Stomach smooth muscle (tissue), 2 donors: ENCODE measurements around the gene LIFR.

ENCODE experiments used
- H3K27ac ChIP-seq: one replicate; pipeline ENCODE4 v1.7.0; 2013; ENCODE audit warnings: mild to moderate bottlenecking, low read length, inconsistent platforms
- H3K27me3 ChIP-seq, 2 donors: one replicate each; pipeline ENCODE4 v1.7.0; 2013; ENCODE audit warnings: low read length in 2 of 2; ENCODE audit not compliant: insufficient read depth in 2 of 2, control insufficient read depth in 1 of 2
- H3K36me3 ChIP-seq, 2 donors: one replicate each; pipeline ENCODE4 v1.7.0; 2013; ENCODE audit warnings: low read length in 2 of 2; ENCODE audit not compliant: control insufficient read depth in 2 of 2, insufficient read depth in 2 of 2
- H3K4me1 ChIP-seq: one replicate; pipeline ENCODE4 v1.7.0; 2013; ENCODE audit warnings: low read length; ENCODE audit not compliant: control insufficient read depth, insufficient read depth
- H3K4me3 ChIP-seq, 2 donors: one replicate each; pipeline ENCODE4 v1.7.0; 2013; ENCODE audit warnings: low read length in 2 of 2
- H3K9ac ChIP-seq, 2 donors: one replicate each; pipeline ENCODE4 v1.7.0; 2013; ENCODE audit warnings: low read length in 2 of 2, mild to moderate bottlenecking in 1 of 2
- H3K9me3 ChIP-seq, 2 donors: one replicate each; pipeline ENCODE4 v1.7.0; 2013; ENCODE audit warnings: low read length in 2 of 2; ENCODE audit not compliant: control insufficient read depth in 2 of 2
- donor health status: healthy.
- donor health status: Pancreatic carcinoma.

LIFR gene

DNA sequence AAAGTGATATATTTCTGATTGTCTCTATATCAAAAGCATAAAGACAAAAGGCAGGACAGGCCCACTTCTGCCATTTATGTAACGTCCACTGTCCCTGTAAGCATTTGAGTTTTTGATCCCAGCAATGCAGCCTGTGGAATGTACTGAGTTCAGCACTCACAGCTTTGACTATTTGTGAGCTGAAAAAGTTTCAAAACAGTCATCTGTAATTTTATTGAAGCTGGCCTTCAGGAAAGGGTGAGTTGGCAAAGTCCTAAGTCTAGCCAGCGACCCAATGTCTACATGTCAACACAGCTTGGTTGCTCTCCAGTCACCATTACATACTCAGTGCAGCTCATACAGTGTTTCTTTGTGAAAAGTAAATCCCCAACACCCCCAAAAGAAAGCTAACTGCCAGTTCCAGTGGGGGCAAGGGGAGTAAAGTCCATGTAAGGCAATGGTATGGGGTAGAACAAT is 9.7 kb downstream of the LIFR start:
- Histone ChIP-seq H3K9me3 (no peaks in the 10 kb centered on the region), H3K36me3 (no peaks in the 10 kb centered on the region), H3K4me3 (no peak overlapping the region), H3K27ac (no peak overlapping the region), H3K27me3 (no peaks in the 10 kb centered on the region), H3K4me1 (no peaks in the 10 kb centered on the region), H3K9ac (no peak overlapping the region)

DNA sequence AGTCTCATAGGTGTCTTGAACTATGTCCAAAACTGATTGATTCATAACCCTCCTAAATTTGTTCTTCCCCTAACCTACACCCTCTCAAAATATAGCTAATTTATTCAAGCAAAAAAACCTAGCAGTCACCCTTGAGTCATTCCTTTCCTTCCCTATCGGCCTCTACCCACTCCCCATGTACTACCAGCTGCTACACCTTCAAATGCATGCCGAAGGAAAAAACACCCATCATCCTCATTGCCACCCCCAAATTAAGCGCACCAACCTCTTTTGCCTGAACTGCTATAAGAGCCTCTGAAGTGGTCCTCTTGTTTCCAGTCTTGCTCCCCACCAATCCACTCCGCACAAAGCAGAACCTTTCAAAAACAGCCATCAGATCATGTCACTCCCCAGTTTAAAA is 12.6 kb downstream of the LIFR start:
- Histone ChIP-seq H3K4me1 (no peaks in the 10 kb centered on the region), H3K4me3 (no peak overlapping the region), H3K9me3 (no peaks in the 10 kb centered on the region), H3K27ac (no peak overlapping the region), H3K27me3 (no peaks in the 10 kb centered on the region), H3K36me3 (no peaks in the 10 kb centered on the region), H3K9ac (no peak overlapping the region)

DNA sequence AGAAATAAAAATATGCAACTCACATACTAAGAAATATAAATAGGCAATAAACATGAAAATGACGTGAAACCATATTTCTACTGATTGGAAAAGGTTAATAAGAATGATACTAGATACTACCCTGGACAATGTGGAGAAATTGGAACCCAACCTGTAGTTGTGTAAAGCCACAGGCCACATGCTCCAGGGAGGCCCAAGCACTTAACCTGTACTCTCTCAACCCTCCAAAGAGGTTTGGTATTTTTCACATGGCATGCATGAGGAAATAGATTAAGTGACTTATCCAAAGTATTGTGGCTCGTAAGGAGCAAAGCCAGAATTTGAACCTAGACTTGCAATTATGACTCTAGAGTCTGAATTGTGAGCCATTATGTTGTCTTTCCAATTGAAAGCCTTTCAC is 13.4 kb downstream of the LIFR start:
- H3K9me3 ChIP-seq = no peaks in the 10 kb centered on the region
- H3K27me3 ChIP-seq = no peaks in the 10 kb centered on the region

GRCh38 chr5:38541174-38541725 is 15.2 kb downstream of the LIFR start:
- Histone ChIP-seq H3K9ac (no peak overlapping the region), H3K27me3 (no peaks in the 10 kb centered on the region), H3K4me3 (no peak overlapping the region), H3K4me1 (no peaks in the 10 kb centered on the region), H3K9me3 (no peaks in the 10 kb centered on the region), H3K36me3 (no peaks in the 10 kb centered on the region), H3K27ac (no peak overlapping the region)

More for the DNA sequence above, 13.4 kb downstream of the LIFR start:
- Histone ChIP-seq H3K4me1 (no peaks in the 10 kb centered on the region), H3K36me3 (no peaks in the 10 kb centered on the region), H3K27ac (no peak overlapping the region), H3K4me3 (no peak overlapping the region), H3K9ac (no peak overlapping the region)

- Histone ChIP-seq H3K27ac (no peak overlapping the region), H3K4me3 (no peak overlapping the region), H3K9me3 (no peaks in the 10 kb centered on the region), H3K36me3 (no peaks in the 10 kb centered on the region), H3K27me3 (no peaks in the 10 kb centered on the region), H3K4me1 (peaks cover 6% of the 10 kb centered on the region), H3K9ac (no peak overlapping the region)
Observed at GRCh38 chr5:38540314-38540713, 16.1 kb downstream of the LIFR start.

- H3K36me3 ChIP-seq = no peaks in the 10 kb centered on the region
- no peaks in the 10 kb centered on the region for H3K9me3 ChIP-seq
- peaks cover 6% of the 10 kb centered on the region for H3K4me1 ChIP-seq
- no peaks in the 10 kb centered on the region for H3K27me3 ChIP-seq
- H3K27ac ChIP-seq = no peak overlapping the region
- H3K9ac ChIP-seq = no peak overlapping the region
- H3K4me3 ChIP-seq = no peak overlapping the region
Observed at GRCh38 chr5:38538161-38538560, 18.3 kb downstream of the LIFR start.

DNA sequence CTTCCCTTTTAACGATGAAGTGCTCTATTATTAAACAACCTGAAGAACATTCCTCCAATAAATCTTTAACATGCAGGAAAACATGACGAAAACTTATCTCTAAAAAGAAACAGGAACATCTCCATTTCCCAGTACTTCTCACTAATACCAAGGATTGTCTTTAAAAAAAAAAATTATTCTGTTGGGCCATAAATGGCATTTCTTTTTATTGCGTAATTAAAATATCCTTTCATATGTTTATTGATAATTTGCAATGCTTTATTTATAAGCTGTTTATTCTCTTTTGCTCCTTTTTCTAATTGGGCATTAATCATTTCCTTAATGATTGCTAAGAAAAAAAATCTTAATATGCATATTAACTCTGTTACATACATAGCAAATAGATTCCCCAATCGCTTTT is 18.9 kb downstream of the LIFR start:
- no peak overlapping the region for H3K27ac ChIP-seq
- no peak overlapping the region for H3K4me3 ChIP-seq
- H3K27me3 ChIP-seq = no peaks in the 10 kb centered on the region
- no peaks in the 10 kb centered on the region for H3K9me3 ChIP-seq
- peaks cover 6% of the 10 kb centered on the region for H3K4me1 ChIP-seq
- no peak overlapping the region for H3K9ac ChIP-seq
- no peaks in the 10 kb centered on the region for H3K36me3 ChIP-seq

DNA sequence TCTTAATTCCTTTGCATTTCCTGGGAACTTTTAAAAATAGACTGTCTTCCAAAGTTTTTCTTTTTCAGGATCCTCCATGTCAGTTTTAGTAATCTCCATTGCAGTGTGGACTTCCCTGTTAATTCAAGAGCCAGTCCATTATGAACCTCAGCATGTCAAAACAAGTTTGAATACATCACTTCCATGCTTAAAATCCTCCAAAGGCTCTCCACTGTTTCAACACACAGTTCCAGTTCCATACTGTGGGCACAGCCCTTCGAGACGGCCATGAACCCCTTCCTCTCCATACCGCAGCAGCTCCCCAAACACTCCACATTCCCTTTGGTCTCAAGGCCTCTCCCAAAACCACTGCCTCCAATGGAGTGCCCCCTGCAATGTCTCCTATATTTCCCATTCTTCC is 19.5 kb downstream of the LIFR start:
- Histone ChIP-seq H3K27ac (no peak overlapping the region), H3K27me3 (no peaks in the 10 kb centered on the region), H3K9ac (no peak overlapping the region), H3K36me3 (no peaks in the 10 kb centered on the region), H3K4me1 (peaks cover 6% of the 10 kb centered on the region), H3K4me3 (no peak overlapping the region), H3K9me3 (no peaks in the 10 kb centered on the region)

- Histone ChIP-seq H3K27me3 (no peaks in the 10 kb centered on the region), H3K9ac (no peak overlapping the region), H3K27ac (no peak overlapping the region), H3K4me1 (peaks cover 6% of the 10 kb centered on the region), H3K36me3 (no peaks in the 10 kb centered on the region), H3K9me3 (no peaks in the 10 kb centered on the region), H3K4me3 (no peak overlapping the region)
Observed at GRCh38 chr5:38535845-38536244, 20.6 kb downstream of the LIFR start.

GRCh38 chr5:38535248-38535750 is 21.1 kb downstream of the LIFR start:
- Histone ChIP-seq H3K36me3 (no peaks in the 10 kb centered on the region), H3K4me1 (peaks cover 6% of the 10 kb centered on the region), H3K27me3 (no peaks in the 10 kb centered on the region), H3K9me3 (no peaks in the 10 kb centered on the region), H3K4me3 (no peak overlapping the region), H3K9ac (no peak overlapping the region), H3K27ac (no peak overlapping the region)

- H3K36me3 ChIP-seq = no peaks in the 10 kb centered on the region
- H3K27me3 ChIP-seq = no peaks in the 10 kb centered on the region
- peaks cover 6% of the 10 kb centered on the region for H3K4me1 ChIP-seq
- no peak overlapping the region for H3K4me3 ChIP-seq
- H3K9ac ChIP-seq = no peak overlapping the region
- no peaks in the 10 kb centered on the region for H3K9me3 ChIP-seq
- no peak overlapping the region for H3K27ac ChIP-seq
Observed at GRCh38 chr5:38534156-38534453, 22.3 kb downstream of the LIFR start.
